CD14-positive monocyte (primary cell): ENCODE results near the gene KAZN. TPM values are rescaled to one million over a fixed set of nuclear protein-coding genes. Genes with fewer than 3 reads are reported as not detected.

Experiments used
- DNase-seq, 3 donors: peaks; one replicate each; pipeline ENCODE4 v3.0.0-alpha.2; 2011 to 2022
- H2AFZ ChIP-seq: 2 replicates; pipeline ENCODE4 v1.6.0; 2012; ENCODE audit warnings: mild to moderate bottlenecking, low read depth, low read length, inconsistent platforms; ENCODE audit not compliant: insufficient read depth, poor library complexity, severe bottlenecking
- H3K27ac ChIP-seq, 2 donors: 1 replicate in 1 of 2; 2 replicates in 1 of 2; pipeline ENCODE4 v1.5.1; 2012 to 2013; ENCODE audit warnings: low read length in 2 of 2, control low read depth in 1 of 2, inconsistent platforms in 1 of 2, low read depth in 1 of 2, mild to moderate bottlenecking in 1 of 2
- H3K27me3 ChIP-seq, 2 donors: one replicate each; pipeline versions ENCODE4 v1.6.0 to v1.6.1; 2011 to 2013; ENCODE audit warnings: low read length in 2 of 2; ENCODE audit not compliant: control insufficient read depth in 2 of 2, insufficient read depth in 2 of 2
- H3K36me3 ChIP-seq, 2 donors: replicated peaks in 1 of 2; 1 replicate in 1 of 2; 2 replicates in 1 of 2; pipeline versions ENCODE4 v1.5.1 to v1.6.1; 2012 to 2013; ENCODE audit warnings: low read length in 2 of 2, control low read depth in 1 of 2, inconsistent platforms in 1 of 2, mild to moderate bottlenecking in 1 of 2; ENCODE audit not compliant: insufficient read depth in 2 of 2, control insufficient read depth in 1 of 2
- H3K4me1 ChIP-seq, 2 donors: 1 replicate in 1 of 2; 2 replicates in 1 of 2; pipeline versions ENCODE4 v1.5.1 to v1.6.1; 2012 to 2013; ENCODE audit warnings: low read length in 2 of 2, control low read depth in 1 of 2, inconsistent platforms in 1 of 2, mild to moderate bottlenecking in 1 of 2, moderate library complexity in 1 of 2; ENCODE audit not compliant: insufficient read depth in 2 of 2, control insufficient read depth in 1 of 2
- H3K4me2 ChIP-seq: replicated peaks from 2 replicates; pipeline ENCODE3; 2012; ENCODE audit warnings: low read length, moderate library complexity, mild to moderate bottlenecking; ENCODE audit not compliant: poor library complexity, severe bottlenecking; ENCODE audit errors: extremely low read depth
- H3K4me3 ChIP-seq, 3 experiments: fragments of 200-600 bp in 1 of 3; sonication (generic) in 1 of 3; replicated peaks in 1 of 3; 1 replicate in 2 of 3; 2 replicates in 1 of 3; pipeline ENCODE4 v1.5.1; 2011 to 2013; ENCODE audit warnings: low read length in 3 of 3, mild to moderate bottlenecking in 3 of 3, control low read depth in 2 of 3, low read depth in 2 of 3, inconsistent platforms in 1 of 3, moderate library complexity in 1 of 3
- H3K79me2 ChIP-seq: 2 replicates; pipeline ENCODE4 v1.6.0; 2012; ENCODE audit warnings: mild to moderate bottlenecking, control low read depth, inconsistent platforms, low read length, moderate library complexity; ENCODE audit not compliant: insufficient read depth
- H3K9ac ChIP-seq: 2 replicates; pipeline ENCODE4 v1.6.0; 2017; ENCODE audit warnings: low read length, mild to moderate bottlenecking; ENCODE audit not compliant: insufficient read depth, poor library complexity, severe bottlenecking
- H3K9me3 ChIP-seq, 2 donors: replicated peaks in 1 of 2; 1 replicate in 1 of 2; 2 replicates in 1 of 2; pipeline versions ENCODE4 v1.5.1 to v1.6.1; 2012 to 2013; ENCODE audit warnings: low read length in 2 of 2, control low read depth in 1 of 2; ENCODE audit not compliant: control insufficient read depth in 1 of 2, insufficient read depth in 1 of 2
- H4K20me1 ChIP-seq: 2 replicates; pipeline ENCODE4 v1.6.0; 2012; ENCODE audit warnings: mild to moderate bottlenecking, low read length, control low read depth, moderate library complexity; ENCODE audit not compliant: insufficient read depth
- H3K27ac Mint-ChIP-seq, 7 donors: one replicate each; pipeline ENCODE4 v1.8.0; 2020; ENCODE audit warnings: mild to moderate bottlenecking in 7 of 7, mixed read lengths in 7 of 7, moderate library complexity in 6 of 7, inconsistent platforms in 2 of 7
- H3K27me3 Mint-ChIP-seq, 3 donors: one replicate each; pipeline ENCODE4 v1.8.0; 2021 to 2022; ENCODE audit warnings: low read depth in 3 of 3, mild to moderate bottlenecking in 3 of 3, mixed read lengths in 3 of 3, moderate library complexity in 3 of 3, inconsistent platforms in 1 of 3
- H3K36me3 Mint-ChIP-seq, 2 donors: one replicate each; pipeline ENCODE4 v1.8.0; 2020; ENCODE audit warnings: mixed read lengths in 2 of 2, inconsistent platforms in 1 of 2, mild to moderate bottlenecking in 1 of 2
- H3K4me1 Mint-ChIP-seq: one replicate; pipeline ENCODE4 v1.8.0; 2020; ENCODE audit warnings: mild to moderate bottlenecking, mixed read lengths
- H3K4me3 Mint-ChIP-seq, 2 donors: one replicate each; pipeline ENCODE4 v1.8.0; 2020; ENCODE audit warnings: mild to moderate bottlenecking in 2 of 2, mixed read lengths in 2 of 2, moderate library complexity in 1 of 2
- H3K9me3 Mint-ChIP-seq, 7 donors: one replicate each; pipeline ENCODE4 v1.8.0; 2020 to 2022; ENCODE audit warnings: mixed read lengths in 7 of 7, mild to moderate bottlenecking in 6 of 7, moderate library complexity in 6 of 7, inconsistent platforms in 2 of 7
- WGBS: methylation state at CpG from one replicate; pipeline ENCODE4 v1.1.5; 2013; ENCODE audit warnings: missing lambda C conversion rate; ENCODE audit not compliant: insufficient coverage; 5-methylcytosine and 5-hydroxymethylcytosine counted together
- intact Hi-C, 2 donors: fragments of 100-400 bp; cut with micrococcal nuclease; formaldehyde crosslinking; loops; one replicate each; pipeline versions ENCODE4 v1.15.0 to v1.15.1; 2023
- polyA plus RNA-seq, 3 donors: library from polyadenylated mRNA; depleted of rRNA in 1 of 3; unstranded in 2 of 3; stranded (reverse) in 1 of 3; fragments of 300-500 nt in 2 of 3; fragments of >200 nt in 1 of 3; fragmentation: Illumina TruSeq in 2 of 3; gene quantifications; 1 replicate in 2 of 3; 2 replicates in 1 of 3; pipeline ENCODE4 v1.2.3, GENCODE V29; 2012 to 2021
- TF ChIP-seq, protein P1 (sequence below): fragments of 200-600 bp; IDR thresholded peaks from one replicate; pipeline ENCODE4 v1.8.0; 2022; ENCODE audit warnings: antibody characterized with exemption, mild to moderate bottlenecking

KAZN gene
- polyA plus RNA-seq, 3 donors = not detected

DNA sequence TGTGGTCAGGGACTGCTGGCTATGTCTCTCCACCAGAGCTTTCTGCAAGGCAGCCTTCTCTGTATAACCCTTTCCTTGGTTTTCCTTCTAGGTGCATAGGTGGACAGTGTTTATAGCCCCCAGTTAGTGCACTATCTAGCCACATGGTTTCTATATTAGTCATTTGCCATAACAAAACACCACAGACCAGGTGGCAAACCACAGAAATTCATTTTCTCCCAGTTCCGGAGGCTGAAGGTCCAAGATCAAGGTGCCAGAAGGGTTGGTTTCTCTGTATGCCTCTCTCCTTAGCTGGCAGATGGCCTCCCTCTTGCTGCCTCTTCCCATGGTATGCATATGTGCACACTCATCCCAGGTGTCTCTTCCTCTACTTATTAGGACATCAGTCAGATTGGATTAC, 106.4 kb downstream of the KAZN start:
- Mint-ChIP-seq H3K4me1 (no peaks in the 10 kb centered on the region), H3K27ac (no peak overlapping the region), H3K9me3 (peaks cover 0 to 22% (median 12%) of the 10 kb centered on the region in 7 donors), H3K36me3 (no peaks in the 10 kb centered on the region), H3K27me3 (peaks cover 0 to 1% (median 0%) of the 10 kb centered on the region in 3 donors), H3K4me3 (no peak overlapping the region)
- Histone ChIP-seq H3K27ac (no peak overlapping the region), H3K36me3 (no peaks in the 10 kb centered on the region), H3K27me3 (no peaks in the 10 kb centered on the region), H3K4me3 (no peak overlapping the region), H2AFZ (no peak overlapping the region), H3K9me3 (peaks cover 5 to 7% of the 10 kb centered on the region in 2 donors), H3K4me2 (no peak overlapping the region), H3K9ac (no peak overlapping the region), H3K79me2 (no peaks in the 10 kb centered on the region), H4K20me1 (no peaks in the 10 kb centered on the region), H3K4me1 (no peaks in the 10 kb centered on the region)
- intact Hi-C loops = no loop called here
- no CpG with 5 or more reads among the region's 1 CpG for WGBS
- no peak for DNase-seq
- TF ChIP-seq, protein P1, sequence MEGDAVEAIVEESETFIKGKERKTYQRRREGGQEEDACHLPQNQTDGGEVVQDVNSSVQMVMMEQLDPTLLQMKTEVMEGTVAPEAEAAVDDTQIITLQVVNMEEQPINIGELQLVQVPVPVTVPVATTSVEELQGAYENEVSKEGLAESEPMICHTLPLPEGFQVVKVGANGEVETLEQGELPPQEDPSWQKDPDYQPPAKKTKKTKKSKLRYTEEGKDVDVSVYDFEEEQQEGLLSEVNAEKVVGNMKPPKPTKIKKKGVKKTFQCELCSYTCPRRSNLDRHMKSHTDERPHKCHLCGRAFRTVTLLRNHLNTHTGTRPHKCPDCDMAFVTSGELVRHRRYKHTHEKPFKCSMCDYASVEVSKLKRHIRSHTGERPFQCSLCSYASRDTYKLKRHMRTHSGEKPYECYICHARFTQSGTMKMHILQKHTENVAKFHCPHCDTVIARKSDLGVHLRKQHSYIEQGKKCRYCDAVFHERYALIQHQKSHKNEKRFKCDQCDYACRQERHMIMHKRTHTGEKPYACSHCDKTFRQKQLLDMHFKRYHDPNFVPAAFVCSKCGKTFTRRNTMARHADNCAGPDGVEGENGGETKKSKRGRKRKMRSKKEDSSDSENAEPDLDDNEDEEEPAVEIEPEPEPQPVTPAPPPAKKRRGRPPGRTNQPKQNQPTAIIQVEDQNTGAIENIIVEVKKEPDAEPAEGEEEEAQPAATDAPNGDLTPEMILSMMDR = no peak

- no peak overlapping the region for H3K9ac ChIP-seq
- 100% methylated on average over 2 of the region's 5 CpGs for WGBS
- no peaks in the 10 kb centered on the region for H3K79me2 ChIP-seq
- no peaks in the 10 kb centered on the region for H3K27me3 ChIP-seq
- H3K36me3 ChIP-seq = no peaks in the 10 kb centered on the region
- TF ChIP-seq, protein P1 = no peak
- no peak overlapping the region for H3K27ac ChIP-seq
- Mint-ChIP-seq H3K4me1 (no peaks in the 10 kb centered on the region), H3K27ac (no peak overlapping the region), H3K4me3 (no peak overlapping the region), H3K36me3 (no peaks in the 10 kb centered on the region), H3K9me3 (peaks cover 0 to 22% (median 10%) of the 10 kb centered on the region in 7 donors), H3K27me3 (peaks cover 0 to 1% (median 0%) of the 10 kb centered on the region in 3 donors)
- no peak for DNase-seq
- no peaks in the 10 kb centered on the region for H4K20me1 ChIP-seq
- no peak overlapping the region for H3K4me3 ChIP-seq
- no peaks in the 10 kb centered on the region for H3K4me1 ChIP-seq
- intact Hi-C loops = no loop called here
- no peak overlapping the region for H2AFZ ChIP-seq
- peaks cover 5 to 7% of the 10 kb centered on the region in 2 donors for H3K9me3 ChIP-seq
- no peak overlapping the region for H3K4me2 ChIP-seq
Measured at GRCh38 chr1:14705824-14706223, 107.3 kb downstream of the KAZN start.
